ENCODE results near the gene RFNG. TPM values are rescaled to one million over a fixed set of nuclear protein-coding genes. Genes with fewer than 3 reads are reported as not detected.

The RFNG gene
- total RNA-seq, 1 experiment from 2014 or later = 43.4 TPM

GRCh38 chr17:82003411-82004381 is 47.9 kb downstream of the RFNG start:
- ChIA-PET CTCF (interaction anchor here (0.6 to 0.7 kb wide), 2 partner anchors 22 to 44 kb away, joined by 4 read pairs; no protein-coding TSS in a partner anchor), POLR2A (no interaction called here)
- BruUV-seq (replicated peaks) = no TSS peak
- H3K4me3 ChIP-seq (ENCODE audit: low read depth in 2 of 2, low read length in 2 of 2) = no peak overlapping the region
- no peaks in the 10 kb centered on the region for H3K27me3 ChIP-seq (ENCODE audit: control insufficient read depth, insufficient read depth, low read length)
- H3K4me1 ChIP-seq (ENCODE audit: control insufficient read depth, insufficient read depth, low read length) = peaks cover 48% of the 10 kb centered on the region
- no peaks in the 10 kb centered on the region for H3K9me3 ChIP-seq (ENCODE audit: control insufficient read depth, insufficient read depth, low read depth, low read length)
- DNase-seq (ENCODE audit: low read depth, low spot score) (peak; percentile 41), ATAC-seq (peak; percentile 88)
- intact Hi-C loops (cut with micrococcal nuclease; ENCODE audit: unreplicated experiment) = no loop called here
- H3K36me3 ChIP-seq (ENCODE audit: control insufficient read depth, insufficient read depth, low read length) = no peaks in the 10 kb centered on the region
- TF ChIP-seq REST (IDR thresholded peaks at IDR 0.05; ENCODE audit: insufficient read depth in 1 of 2, low read depth in 2 of 2, low read length in 1 of 2) (0 out of 4 replicates have a peak, but pooled peaks of 1 of the 2 experiments have one; percentile 17), TCF7L2 (IDR thresholded peaks at IDR 0.05; ENCODE audit: low read depth, low read length) (peak; percentile 94), SIN3A (IDR thresholded peaks at IDR 0.05; ENCODE audit: borderline replicate concordance, insufficient read depth, low read depth, low read length) (peak; percentile 54; the same call in 1 of the 2 replicates), POLR2AphosphoS5 (IDR thresholded peaks at IDR 0.05; ENCODE audit: low read depth, low read length) (no peak), CTCF (IDR thresholded peaks at IDR 0.05) (no peak)
- in situ Hi-C loops (cut with HindIII; ENCODE audit: low pct_unique_long_range_greater_than_20kb, low sequenced_read_pairs) = no loop called here
- peak overlapping the region; percentile 82 for H3K27ac ChIP-seq (ENCODE audit: low read length)

- intact Hi-C loops (cut with micrococcal nuclease; ENCODE audit: unreplicated experiment) = no loop called here
- CTCF ChIA-PET = no interaction called here
Observed at GRCh38 chr17:82001571-82002056, 50.0 kb downstream of the RFNG start.

More at GRCh38 chr17:82001571-82002056, 50.0 kb downstream of the RFNG start:
- POLR2A ChIA-PET = no interaction called here
- H3K9me3 ChIP-seq (ENCODE audit: control insufficient read depth, insufficient read depth, low read depth, low read length) = no peaks in the 10 kb centered on the region
- no TSS peak for BruUV-seq (replicated peaks)
- DNase-seq (ENCODE audit: low read depth, low spot score) = no peak
- no peak overlapping the region for H3K4me3 ChIP-seq (ENCODE audit: low read depth in 2 of 2, low read length in 2 of 2)
- in situ Hi-C loops (cut with HindIII; ENCODE audit: low pct_unique_long_range_greater_than_20kb, low sequenced_read_pairs) = no loop called here
- no peak for ATAC-seq
- H3K27me3 ChIP-seq (ENCODE audit: control insufficient read depth, insufficient read depth, low read length) = no peaks in the 10 kb centered on the region
- H3K36me3 ChIP-seq (ENCODE audit: control insufficient read depth, insufficient read depth, low read length) = no peaks in the 10 kb centered on the region
- TF ChIP-seq REST (IDR thresholded peaks at IDR 0.05; ENCODE audit: insufficient read depth in 1 of 2, low read depth in 2 of 2, low read length in 1 of 2) (no peak), CTCF (IDR thresholded peaks at IDR 0.05) (no peak), SIN3A (IDR thresholded peaks at IDR 0.05; ENCODE audit: borderline replicate concordance, insufficient read depth, low read depth, low read length) (no peak), POLR2AphosphoS5 (IDR thresholded peaks at IDR 0.05; ENCODE audit: low read depth, low read length) (no peak), TCF7L2 (IDR thresholded peaks at IDR 0.05; ENCODE audit: low read depth, low read length) (no peak)
- no peak overlapping the region for H3K27ac ChIP-seq (ENCODE audit: low read length)
- peaks cover 42% of the 10 kb centered on the region for H3K4me1 ChIP-seq (ENCODE audit: control insufficient read depth, insufficient read depth, low read length)

Data from Panc1 (cell line).